Cardiac atrium fibroblast (primary cell): Measurements from ENCODE around the gene XIRP1. TPM values are rescaled to one million over a fixed set of nuclear protein-coding genes. Genes with fewer than 3 reads are reported as not detected.

Source experiments
- total RNA-seq: library from RNA; depleted of rRNA; stranded (reverse); fragments of >200 nt; gene quantifications from 2 replicates; pipeline ENCODE4 v1.2.3, GENCODE V29; 2015

The XIRP1 gene, protein sequence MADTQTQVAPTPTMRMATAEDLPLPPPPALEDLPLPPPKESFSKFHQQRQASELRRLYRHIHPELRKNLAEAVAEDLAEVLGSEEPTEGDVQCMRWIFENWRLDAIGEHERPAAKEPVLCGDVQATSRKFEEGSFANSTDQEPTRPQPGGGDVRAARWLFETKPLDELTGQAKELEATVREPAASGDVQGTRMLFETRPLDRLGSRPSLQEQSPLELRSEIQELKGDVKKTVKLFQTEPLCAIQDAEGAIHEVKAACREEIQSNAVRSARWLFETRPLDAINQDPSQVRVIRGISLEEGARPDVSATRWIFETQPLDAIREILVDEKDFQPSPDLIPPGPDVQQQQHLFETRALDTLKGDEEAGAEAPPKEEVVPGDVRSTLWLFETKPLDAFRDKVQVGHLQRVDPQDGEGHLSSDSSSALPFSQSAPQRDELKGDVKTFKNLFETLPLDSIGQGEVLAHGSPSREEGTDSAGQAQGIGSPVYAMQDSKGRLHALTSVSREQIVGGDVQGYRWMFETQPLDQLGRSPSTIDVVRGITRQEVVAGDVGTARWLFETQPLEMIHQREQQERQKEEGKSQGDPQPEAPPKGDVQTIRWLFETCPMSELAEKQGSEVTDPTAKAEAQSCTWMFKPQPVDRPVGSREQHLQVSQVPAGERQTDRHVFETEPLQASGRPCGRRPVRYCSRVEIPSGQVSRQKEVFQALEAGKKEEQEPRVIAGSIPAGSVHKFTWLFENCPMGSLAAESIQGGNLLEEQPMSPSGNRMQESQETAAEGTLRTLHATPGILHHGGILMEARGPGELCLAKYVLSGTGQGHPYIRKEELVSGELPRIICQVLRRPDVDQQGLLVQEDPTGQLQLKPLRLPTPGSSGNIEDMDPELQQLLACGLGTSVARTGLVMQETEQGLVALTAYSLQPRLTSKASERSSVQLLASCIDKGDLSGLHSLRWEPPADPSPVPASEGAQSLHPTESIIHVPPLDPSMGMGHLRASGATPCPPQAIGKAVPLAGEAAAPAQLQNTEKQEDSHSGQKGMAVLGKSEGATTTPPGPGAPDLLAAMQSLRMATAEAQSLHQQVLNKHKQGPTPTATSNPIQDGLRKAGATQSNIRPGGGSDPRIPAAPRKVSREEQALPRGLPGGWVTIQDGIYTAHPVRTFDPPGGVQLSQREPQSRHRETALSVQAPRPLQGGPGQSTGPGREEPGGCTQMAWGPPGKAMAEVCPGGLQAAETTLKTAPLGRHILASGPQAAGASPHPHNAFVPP (N-terminal part only)
- not detected in 2 replicates for total RNA-seq

DNA sequence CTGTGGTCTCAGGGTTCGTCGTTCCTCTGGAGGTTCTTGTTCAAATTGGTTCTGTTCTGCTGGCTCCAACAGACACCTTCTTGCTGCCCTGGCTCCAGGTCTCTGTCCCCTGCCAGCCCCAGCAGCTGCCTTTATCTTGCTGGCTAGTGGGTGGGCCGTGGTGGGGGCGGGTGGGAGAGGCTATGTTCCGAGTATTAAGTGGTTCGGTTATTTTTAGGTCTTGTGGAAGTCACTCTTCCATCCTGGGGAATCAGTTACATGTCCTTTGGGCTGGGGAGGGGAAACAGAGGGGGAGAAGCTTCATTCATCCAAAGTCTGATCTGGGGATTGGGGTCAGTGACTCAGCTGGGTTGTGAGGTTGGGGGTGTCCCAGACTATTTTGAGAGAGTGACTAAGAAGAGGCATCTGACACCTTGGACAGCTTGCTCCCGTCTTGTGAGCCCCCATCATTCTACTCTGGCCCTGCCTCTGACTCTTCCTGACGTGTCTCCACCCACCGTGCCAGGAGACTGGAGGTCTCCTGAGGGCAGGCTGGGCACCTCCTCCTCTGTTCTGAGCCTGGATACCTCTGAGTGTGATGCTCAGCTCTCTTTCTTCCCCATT is at the start of gene XIRP1:
XIRP1 (minus strand) TSS at position 106 of the 603 bp plus-strand sequence. CDS start 3,150 bp downstream, outside the sequence.

Other genes starting within 250 kb of the XIRP1 start
- gene SCN11A, start 140.7 kb downstream of the XIRP1 start, total RNA-seq, result under 0.01 TPM in 1 of 2 replicates, not detected in the other
- 13.7 and 14.7 TPM in 2 replicates for gene WDR48, start 140.6 kb downstream of the XIRP1 start, total RNA-seq
- gene GORASP1, start 85.0 kb downstream of the XIRP1 start, total RNA-seq, result 25.3 and 65.9 TPM in 2 replicates
- 0.90 and 1.8 TPM in 2 replicates for gene TTC21A, start 84.9 kb downstream of the XIRP1 start, total RNA-seq
- gene CSRNP1, start 39.0 kb downstream of the XIRP1 start, total RNA-seq, result 14.4 TPM in 2 replicates
- not detected in 2 replicates for gene CX3CR1, start 87.4 kb upstream of the XIRP1 start, total RNA-seq
- gene CCR8, start 137.1 kb upstream of the XIRP1 start, total RNA-seq, result not detected in 2 replicates
- gene SLC25A38, start 190.8 kb upstream of the XIRP1 start, total RNA-seq, result 24.6 and 41.5 TPM in 2 replicates
- gene RPSA, start 214.1 kb upstream of the XIRP1 start, total RNA-seq, result 2,410 and 2,643 TPM in 2 replicates